ENCODE measurements around the gene MTG2. TPM values are rescaled to one million over a fixed set of nuclear protein-coding genes. Genes with fewer than 3 reads are reported as not detected.

The MTG2 gene
- total RNA-seq, 1 donor from 2014 or later, result 14.9 TPM

GRCh38 chr20:62252342-62252966 is 69.6 kb downstream of the MTG2 start:
- TF ChIP-seq, protein P1, sequence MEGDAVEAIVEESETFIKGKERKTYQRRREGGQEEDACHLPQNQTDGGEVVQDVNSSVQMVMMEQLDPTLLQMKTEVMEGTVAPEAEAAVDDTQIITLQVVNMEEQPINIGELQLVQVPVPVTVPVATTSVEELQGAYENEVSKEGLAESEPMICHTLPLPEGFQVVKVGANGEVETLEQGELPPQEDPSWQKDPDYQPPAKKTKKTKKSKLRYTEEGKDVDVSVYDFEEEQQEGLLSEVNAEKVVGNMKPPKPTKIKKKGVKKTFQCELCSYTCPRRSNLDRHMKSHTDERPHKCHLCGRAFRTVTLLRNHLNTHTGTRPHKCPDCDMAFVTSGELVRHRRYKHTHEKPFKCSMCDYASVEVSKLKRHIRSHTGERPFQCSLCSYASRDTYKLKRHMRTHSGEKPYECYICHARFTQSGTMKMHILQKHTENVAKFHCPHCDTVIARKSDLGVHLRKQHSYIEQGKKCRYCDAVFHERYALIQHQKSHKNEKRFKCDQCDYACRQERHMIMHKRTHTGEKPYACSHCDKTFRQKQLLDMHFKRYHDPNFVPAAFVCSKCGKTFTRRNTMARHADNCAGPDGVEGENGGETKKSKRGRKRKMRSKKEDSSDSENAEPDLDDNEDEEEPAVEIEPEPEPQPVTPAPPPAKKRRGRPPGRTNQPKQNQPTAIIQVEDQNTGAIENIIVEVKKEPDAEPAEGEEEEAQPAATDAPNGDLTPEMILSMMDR (conservative IDR thresholded peaks at IDR 0.05; ENCODE audit: low read depth, low read length), result no peak
- no peak overlapping the region for H3K4me3 ChIP-seq (ENCODE audit: low read depth, low read length)
- no peak for DNase-seq (ENCODE audit: low read depth)

Other genes starting within 250 kb of the MTG2 start
- gene TAF4, start 117.1 kb upstream of the MTG2 start, total RNA-seq, result 6.5 and 8.9 TPM in 2 replicates
- 16.3 and 23.3 TPM in 2 replicates for gene LSM14B, start 60.6 kb upstream of the MTG2 start, total RNA-seq
- gene PSMA7, start 39.6 kb upstream of the MTG2 start, total RNA-seq, result 541 and 587 TPM in 2 replicates
- 10.2 and 11.4 TPM in 2 replicates for gene SS18L1, start 39.3 kb upstream of the MTG2 start, total RNA-seq
- not detected in 2 replicates for gene HRH3, start 37.2 kb downstream of the MTG2 start, total RNA-seq
- gene OSBPL2, start 55.5 kb downstream of the MTG2 start, total RNA-seq, result 17.1 and 20.6 TPM in 2 replicates
- 227 and 261 TPM in 2 replicates for gene ADRM1, start 120.0 kb downstream of the MTG2 start, total RNA-seq
- 103 and 240 TPM in 2 replicates for gene LAMA5, start 184.3 kb downstream of the MTG2 start, total RNA-seq
- 2,187 and 2,322 TPM in 2 replicates for gene RPS21, start 204.1 kb downstream of the MTG2 start, total RNA-seq
- 5.8 and 7.8 TPM in 2 replicates for gene CABLES2, start 224.3 kb downstream of the MTG2 start, total RNA-seq
- 0.07 and 0.40 TPM in 2 replicates for gene RBBP8NL, start 244.5 kb downstream of the MTG2 start, total RNA-seq

Data from epithelial cell of proximal tubule (primary cell).